Activated naive CD4-positive, alpha-beta T cell treated with anti-CD3 and anti-CD28 coated beads, Interleukin-2, amount 50 U/mL, for 72 hours (primary cell): ENCODE results near the gene BTAF1. TPM values are rescaled to one million over a fixed set of nuclear protein-coding genes. Genes with fewer than 3 reads are reported as not detected.
A peak's percentile ranks its signal among the peaks of the same experiment; 100 is the strongest.

Experiments
- ATAC-seq, 2 donors: fragments of 150-1000 bp; cut with Tn5 transposase; 2 replicates each; pipeline ENCODE4 v1.10.0; 2021; ENCODE audit warnings: mild to moderate bottlenecking in 2 of 2, moderate library complexity in 2 of 2
- DNase-seq, 2 donors: peaks; one replicate each; pipeline ENCODE4 v3.0.0; 2021 to 2022; ENCODE audit warnings: low spot score in 2 of 2
- H3K27ac Mint-ChIP-seq, 2 donors: one replicate each; pipeline ENCODE4 v1.8.0; 2022; ENCODE audit warnings: mild to moderate bottlenecking in 2 of 2, mixed read lengths in 2 of 2
- H3K36me3 Mint-ChIP-seq, 2 donors: one replicate each; pipeline ENCODE4 v1.8.0; 2022; ENCODE audit warnings: mixed read lengths in 2 of 2
- H3K9me3 Mint-ChIP-seq, 2 donors: one replicate each; pipeline ENCODE4 v1.8.0; 2022; ENCODE audit warnings: mixed read lengths in 2 of 2
- total RNA-seq, 2 donors: library from RNA; stranded (reverse); gene quantifications; one replicate each; pipeline ENCODE4 v1.2.3, GENCODE V29; 2022

Gene BTAF1
- total RNA-seq, 2 donors from 2014 or later, result 72.9 to 74.2 TPM

DNA sequence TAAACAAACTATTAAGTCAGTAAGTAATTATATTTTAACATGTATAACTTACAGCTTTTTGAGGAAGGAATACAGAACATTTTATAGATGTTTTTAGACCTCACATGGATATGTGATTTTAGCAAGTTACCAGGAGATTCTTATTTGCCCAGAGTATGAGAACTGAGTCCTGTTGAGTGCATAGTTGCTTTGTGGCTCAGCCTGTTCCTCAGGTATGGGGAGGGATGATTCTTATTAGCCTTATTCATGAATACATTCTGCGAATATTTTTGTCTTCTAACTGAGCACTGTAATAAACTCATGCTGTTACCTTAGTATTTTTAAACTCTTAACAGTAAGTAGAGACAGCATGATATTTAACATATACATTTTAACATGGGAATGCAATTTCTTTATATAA is 17.9 kb downstream of the BTAF1 start:
- Mint-ChIP-seq H3K36me3 (peaks cover 2 to 30% of the 10 kb centered on the region in 2 donors), H3K9me3 (no peaks in the 10 kb centered on the region), H3K27ac (no peak overlapping the region)
- no peak for DNase-seq
- no peak for ATAC-seq

DNA sequence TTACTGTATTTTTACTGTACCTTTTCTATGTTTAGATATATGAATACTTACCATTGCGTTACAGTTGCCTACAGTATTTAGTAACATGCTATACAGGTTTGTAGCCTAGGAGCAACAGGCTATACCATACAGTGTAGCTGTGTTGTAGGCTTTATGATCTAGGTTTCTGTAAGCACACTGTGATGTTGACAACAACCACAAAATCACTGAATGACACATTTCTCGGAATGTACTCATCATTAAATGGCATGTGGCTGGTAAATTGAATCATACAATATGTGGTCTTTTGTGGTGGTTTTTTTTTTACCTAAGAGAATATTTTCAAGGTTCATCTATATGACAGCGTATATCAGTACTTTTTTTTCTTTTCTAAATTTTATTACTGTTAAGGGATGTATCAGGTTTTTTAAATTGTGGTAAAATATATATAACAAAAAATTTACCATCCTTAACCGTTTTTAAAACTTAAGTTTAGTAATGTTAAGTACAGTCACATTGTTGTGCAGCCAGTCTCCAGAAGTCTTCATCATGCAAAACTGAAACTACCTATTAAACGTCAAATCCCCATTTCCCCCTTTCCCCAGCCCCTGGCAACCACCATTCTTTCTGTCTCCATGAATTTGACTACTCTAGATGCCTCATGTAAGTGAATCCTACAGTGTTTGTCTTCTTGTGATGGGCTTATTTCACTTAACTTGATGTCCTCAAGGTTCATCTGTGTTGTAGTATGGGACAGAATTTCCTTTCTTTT is 21.5 kb downstream of the BTAF1 start:
- Mint-ChIP-seq H3K27ac (peak overlapping the region; percentile 84 to 96), H3K9me3 (no peaks in the 10 kb centered on the region), H3K36me3 (peaks cover 0 to 29% of the 10 kb centered on the region in 2 donors)
- ATAC-seq, result peak; percentile 98 to 99
- peak in 1 of 2 donors; percentile 9 for DNase-seq

DNA sequence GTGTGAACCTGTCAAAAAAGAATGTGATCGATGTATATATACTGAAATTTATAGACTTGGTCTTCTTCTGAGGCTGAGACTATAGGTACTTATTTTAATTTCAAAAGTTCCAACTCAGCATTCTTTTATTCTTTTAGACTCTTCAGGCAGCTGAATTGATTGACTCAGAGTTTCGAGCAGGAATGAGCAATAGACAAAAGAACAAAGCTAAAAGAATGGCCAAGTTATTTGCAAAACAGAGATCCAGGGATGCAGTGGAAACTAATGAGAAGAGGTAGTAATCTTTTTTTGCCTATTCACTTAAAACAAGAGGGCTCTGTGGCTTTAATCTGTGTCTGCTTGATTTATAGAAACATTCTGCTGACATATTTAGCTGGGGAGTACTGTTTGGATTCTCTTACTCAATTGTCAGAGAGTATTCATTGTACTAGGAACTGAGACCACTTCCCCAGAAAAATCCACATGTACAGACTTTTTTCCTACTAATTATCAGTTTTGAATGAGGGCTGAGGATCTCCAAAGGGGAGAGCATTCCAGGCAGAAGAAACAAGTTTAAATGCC is 30.1 kb downstream of the BTAF1 start:
- ATAC-seq (no peak), DNase-seq (no peak)
- no peak overlapping the region for H3K27ac Mint-ChIP-seq
- H3K36me3 Mint-ChIP-seq, result peaks cover 11 to 22% of the 10 kb centered on the region in 2 donors
- no peaks in the 10 kb centered on the region for H3K9me3 Mint-ChIP-seq

GRCh38 chr10:91955114-91955513 is 31.5 kb downstream of the BTAF1 start:
- no peak overlapping the region for H3K27ac Mint-ChIP-seq

DNA sequence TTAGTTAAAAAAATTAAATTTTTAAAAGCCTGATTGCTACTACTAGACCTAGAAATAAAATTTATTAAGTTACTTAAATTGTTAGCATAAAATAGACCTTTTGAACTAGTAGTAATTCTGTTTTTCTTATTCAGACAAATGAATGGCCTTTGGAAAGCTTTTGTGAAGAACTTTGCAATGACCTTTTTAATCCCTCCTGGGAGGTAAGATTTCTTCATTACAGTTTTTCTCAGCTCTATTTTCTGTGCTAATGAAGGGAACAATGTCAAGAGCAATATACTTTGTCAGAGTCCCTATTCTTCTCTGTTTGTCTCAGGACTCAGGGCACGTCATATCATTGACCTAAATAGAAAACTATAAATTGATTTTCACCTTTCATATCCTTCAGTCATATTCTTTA is 33.5 kb downstream of the BTAF1 start:
- H3K36me3 Mint-ChIP-seq, result peaks cover 10 to 37% of the 10 kb centered on the region in 2 donors
- ATAC-seq (no peak), DNase-seq (no peak)
- H3K27ac Mint-ChIP-seq, result peak overlapping the region in 1 of 2 donors; percentile 39
- H3K9me3 Mint-ChIP-seq, result no peaks in the 10 kb centered on the region

More at GRCh38 chr10:91955114-91955513, 31.5 kb downstream of the BTAF1 start:
- no peak for ATAC-seq
- DNase-seq, result no peak
- H3K9me3 Mint-ChIP-seq, result no peaks in the 10 kb centered on the region
- peaks cover 11 to 34% of the 10 kb centered on the region in 2 donors for H3K36me3 Mint-ChIP-seq

DNA sequence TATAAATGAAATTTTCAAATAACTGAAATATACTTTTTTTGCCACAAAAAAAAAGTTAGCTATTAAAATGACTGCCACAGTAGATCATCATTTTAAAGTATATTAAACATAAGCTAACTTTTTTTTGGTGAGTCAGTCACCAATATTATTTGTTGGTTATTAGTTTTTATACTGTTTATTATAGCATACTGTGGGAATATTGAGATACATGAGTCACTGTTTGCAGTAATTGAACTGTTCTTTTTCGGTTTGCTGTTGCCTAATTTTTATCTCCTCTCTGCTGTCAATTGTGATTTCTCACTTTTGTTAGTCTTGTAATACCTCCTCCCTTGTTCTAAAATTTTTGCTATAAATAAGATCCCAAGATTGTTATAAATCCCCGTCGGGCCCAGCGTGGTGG is 45.7 kb downstream of the BTAF1 start:
- DNase-seq (no peak), ATAC-seq (no peak)
- peaks cover 8 to 43% of the 10 kb centered on the region in 2 donors for H3K36me3 Mint-ChIP-seq
- no peaks in the 10 kb centered on the region for H3K9me3 Mint-ChIP-seq
- H3K27ac Mint-ChIP-seq, result peak overlapping the region in 1 of 2 donors; percentile 65

- peak; percentile 78 to 80 for ATAC-seq
- H3K27ac Mint-ChIP-seq, result peak overlapping the region; percentile 79 to 96
- H3K36me3 Mint-ChIP-seq, result peaks cover 4 to 51% of the 10 kb centered on the region in 2 donors
- DNase-seq, result no peak
- peaks cover 0 to 5% of the 10 kb centered on the region in 2 donors for H3K9me3 Mint-ChIP-seq
Observed at GRCh38 chr10:91974960-91975359, 51.4 kb downstream of the BTAF1 start.

DNA sequence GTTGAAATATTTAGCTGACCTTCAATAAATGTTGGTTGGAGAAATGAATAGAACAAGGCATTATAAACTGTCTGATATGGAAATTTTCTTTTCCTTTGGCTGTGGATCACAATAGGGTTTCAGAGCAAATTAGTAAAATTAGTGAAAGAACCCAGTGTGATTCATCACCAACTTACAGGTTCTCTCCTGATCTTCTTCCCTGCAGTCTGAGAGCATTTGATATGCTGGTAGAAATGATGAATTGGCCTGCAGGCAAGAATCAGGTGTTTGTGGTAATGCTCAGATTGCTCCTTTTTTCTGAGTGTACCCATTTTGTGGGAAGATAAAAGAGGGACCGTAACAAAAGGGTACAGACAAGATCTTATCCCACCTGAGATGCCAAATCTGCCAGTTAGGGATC is 51.9 kb downstream of the BTAF1 start:
- no peak for DNase-seq
- ATAC-seq, result peak; percentile 74 to 78
- H3K36me3 Mint-ChIP-seq, result peaks cover 4 to 50% of the 10 kb centered on the region in 2 donors
- peak overlapping the region; percentile 79 to 96 for H3K27ac Mint-ChIP-seq
- peaks cover 0 to 5% of the 10 kb centered on the region in 2 donors for H3K9me3 Mint-ChIP-seq

DNA sequence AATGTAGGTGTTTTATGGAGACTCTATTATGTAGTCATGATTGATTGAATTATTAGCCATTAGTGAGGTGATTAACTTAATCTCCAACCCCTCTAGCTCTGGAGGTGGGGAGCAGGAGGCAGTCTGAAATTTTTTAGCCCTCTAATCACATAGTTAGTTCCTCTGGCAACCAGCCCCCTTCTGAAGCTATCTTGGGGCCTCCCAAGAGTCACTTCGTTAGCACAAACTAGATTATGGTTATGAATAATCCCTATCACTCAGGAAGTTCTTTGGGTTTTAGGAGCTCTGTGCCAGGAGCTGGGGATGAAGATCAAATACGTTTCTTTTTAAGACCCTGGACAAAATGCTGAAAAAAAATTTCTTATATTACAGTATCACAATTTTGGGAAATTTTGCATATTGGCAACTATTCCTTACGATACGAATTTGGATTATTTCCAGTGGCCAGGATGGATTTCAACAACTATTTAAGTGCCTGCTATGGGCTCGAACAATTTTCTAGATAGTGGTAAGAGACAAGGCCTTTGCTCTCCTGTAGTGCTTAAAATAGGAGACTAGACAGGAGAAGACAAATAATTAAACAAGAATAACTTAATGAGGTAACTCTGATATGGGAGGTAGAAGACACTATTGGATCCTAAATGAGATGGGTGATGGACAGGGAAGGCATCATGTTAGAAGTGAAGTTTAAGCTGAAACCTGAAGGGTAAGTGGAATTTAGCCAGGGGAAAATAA is 52.9 kb downstream of the BTAF1 start:
- peaks cover 0 to 5% of the 10 kb centered on the region in 2 donors for H3K9me3 Mint-ChIP-seq
- H3K27ac Mint-ChIP-seq, result no peak overlapping the region
- no peak for DNase-seq
- peaks cover 4 to 53% of the 10 kb centered on the region in 2 donors for H3K36me3 Mint-ChIP-seq
- ATAC-seq, result no peak

GRCh38 chr10:91977491-91977890 is 53.9 kb downstream of the BTAF1 start:
- DNase-seq (no peak), ATAC-seq (no peak)
- Mint-ChIP-seq H3K27ac (no peak overlapping the region), H3K36me3 (peaks cover 5 to 44% of the 10 kb centered on the region in 2 donors), H3K9me3 (peaks cover 0 to 5% of the 10 kb centered on the region in 2 donors)

DNA sequence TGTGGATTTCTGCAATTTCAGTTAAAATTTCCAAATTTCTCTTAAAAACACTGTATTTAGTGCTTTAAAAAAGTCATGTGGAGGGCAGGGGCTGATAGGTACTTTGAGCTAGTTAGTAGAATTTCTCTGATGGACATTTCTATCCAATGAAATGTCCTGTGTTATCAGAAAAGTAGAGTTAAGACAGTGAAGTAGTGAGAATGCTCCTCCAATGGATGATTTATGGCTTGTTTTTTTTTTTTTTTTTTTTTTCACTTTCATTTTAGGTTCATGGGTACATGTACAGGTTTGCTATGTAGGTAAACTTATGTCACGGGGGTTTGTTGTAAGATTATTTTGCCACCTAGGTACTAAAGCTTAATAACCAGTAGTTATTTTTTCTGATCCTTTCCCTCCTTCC is 55.0 kb downstream of the BTAF1 start:
- Mint-ChIP-seq H3K9me3 (peaks cover 0 to 5% of the 10 kb centered on the region in 2 donors), H3K36me3 (peaks cover 11 to 54% of the 10 kb centered on the region in 2 donors)
- no peak for ATAC-seq

DNA sequence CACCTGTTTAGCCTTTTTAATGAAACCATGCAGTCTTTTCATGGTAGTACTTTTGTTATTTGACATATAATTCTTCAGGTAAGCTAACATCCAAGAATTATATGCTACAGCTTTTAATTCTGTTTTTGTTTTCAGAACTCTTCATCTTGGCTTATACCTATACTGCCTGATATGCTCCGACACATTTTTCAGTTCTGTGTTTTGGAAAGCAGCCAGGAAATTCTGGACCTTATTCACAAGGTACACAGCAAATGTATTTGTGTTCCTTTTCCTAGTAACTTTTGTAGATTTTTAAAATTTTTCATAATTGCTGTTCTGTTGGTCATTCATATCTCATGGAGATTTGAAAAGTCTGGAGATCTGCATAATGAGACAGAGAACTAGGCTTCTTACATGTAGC is 56.7 kb downstream of the BTAF1 start:
- Mint-ChIP-seq H3K27ac (no peak overlapping the region), H3K9me3 (peaks cover 0 to 5% of the 10 kb centered on the region in 2 donors), H3K36me3 (peaks cover 14 to 66% of the 10 kb centered on the region in 2 donors)
- no peak for ATAC-seq
- no peak for DNase-seq

More for the DNA sequence above, 55.0 kb downstream of the BTAF1 start:
- H3K27ac Mint-ChIP-seq, result no peak overlapping the region
- DNase-seq, result no peak

GRCh38 chr10:91983416-91983815 is 59.8 kb downstream of the BTAF1 start:
- peak overlapping the region in 1 of 2 donors; percentile 51 for H3K27ac Mint-ChIP-seq
- H3K9me3 Mint-ChIP-seq, result no peaks in the 10 kb centered on the region
- H3K36me3 Mint-ChIP-seq, result peaks cover 31 to 68% of the 10 kb centered on the region in 2 donors
- DNase-seq, result no peak
- no peak for ATAC-seq

DNA sequence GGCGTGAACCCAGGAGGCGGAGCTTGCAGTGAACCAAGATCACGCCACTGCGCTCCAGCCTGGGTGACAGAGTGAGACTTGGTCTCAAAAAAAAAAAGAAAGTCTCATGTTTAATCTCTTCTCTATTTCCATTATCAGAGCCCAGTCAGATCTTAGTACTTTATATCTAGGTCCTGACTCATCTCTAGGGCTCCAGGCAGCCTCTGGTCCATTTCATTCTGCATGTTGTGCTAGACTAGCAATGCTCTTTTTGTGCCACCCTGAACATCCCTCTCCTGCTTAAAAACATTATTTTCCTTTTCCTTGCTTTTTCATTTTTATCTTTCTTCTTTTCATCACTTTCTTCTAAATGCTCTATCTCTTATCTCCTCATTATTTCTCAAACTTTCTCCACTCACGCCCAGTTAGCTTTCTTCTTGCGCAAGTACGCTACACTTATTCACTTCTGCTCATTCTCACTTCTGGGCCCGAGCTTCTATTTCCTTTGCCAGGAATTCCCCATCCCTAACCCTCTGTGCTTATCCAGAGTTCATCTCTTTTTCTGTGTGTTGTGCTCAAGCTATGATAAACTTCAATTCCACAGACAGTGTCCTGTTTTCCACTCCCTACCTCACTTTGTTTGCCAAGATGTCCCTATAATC is 63.9 kb downstream of the BTAF1 start:
- H3K27ac Mint-ChIP-seq, result no peak overlapping the region
- no peak for ATAC-seq
- no peaks in the 10 kb centered on the region for H3K9me3 Mint-ChIP-seq
- H3K36me3 Mint-ChIP-seq, result peaks cover 29 to 62% of the 10 kb centered on the region in 2 donors
- DNase-seq, result no peak

- DNase-seq (no peak), ATAC-seq (no peak)
- no peaks in the 10 kb centered on the region for H3K9me3 Mint-ChIP-seq
- peaks cover 12 to 40% of the 10 kb centered on the region in 2 donors for H3K36me3 Mint-ChIP-seq
- no peak overlapping the region for H3K27ac Mint-ChIP-seq
Observed at GRCh38 chr10:91992031-91992430, 68.5 kb downstream of the BTAF1 start.

DNA sequence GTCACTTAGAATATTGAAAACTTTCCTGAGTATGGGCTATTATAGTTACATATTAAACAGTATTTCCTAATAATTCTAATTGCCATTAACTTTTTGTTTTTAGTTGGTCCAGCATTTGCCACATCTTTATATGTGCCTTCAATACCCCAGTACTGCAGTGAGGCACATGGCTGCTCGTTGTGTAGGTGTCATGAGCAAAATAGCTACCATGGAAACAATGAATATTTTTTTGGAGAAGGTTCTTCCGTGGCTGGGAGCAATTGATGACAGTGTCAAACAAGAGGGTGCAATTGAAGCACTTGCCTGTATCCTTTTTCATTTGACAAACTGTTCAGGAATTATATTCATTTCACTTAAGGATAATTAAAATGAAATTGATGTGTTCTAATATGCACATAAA is 72.7 kb downstream of the BTAF1 start:
- ATAC-seq, result no peak
- no peak for DNase-seq
- no peak overlapping the region for H3K27ac Mint-ChIP-seq
- peaks cover 15 to 54% of the 10 kb centered on the region in 2 donors for H3K36me3 Mint-ChIP-seq
- peaks cover 0 to 6% of the 10 kb centered on the region in 2 donors for H3K9me3 Mint-ChIP-seq

- no peak for DNase-seq
- peaks cover 15 to 78% of the 10 kb centered on the region in 2 donors for H3K36me3 Mint-ChIP-seq
- H3K9me3 Mint-ChIP-seq, result peaks cover 0 to 6% of the 10 kb centered on the region in 2 donors
- H3K27ac Mint-ChIP-seq, result no peak overlapping the region
- ATAC-seq, result no peak
Observed at GRCh38 chr10:92001581-92001980, 78.0 kb downstream of the BTAF1 start.
